ENCODE measurements around the gene SUDS3. TPM values are rescaled to one million over a fixed set of nuclear protein-coding genes. Genes with fewer than 3 reads are reported as not detected.

Gene SUDS3
- total and polyA plus RNA-seq, 4 donors = 6.7 to 22.8 (median 12.3) TPM

DNA sequence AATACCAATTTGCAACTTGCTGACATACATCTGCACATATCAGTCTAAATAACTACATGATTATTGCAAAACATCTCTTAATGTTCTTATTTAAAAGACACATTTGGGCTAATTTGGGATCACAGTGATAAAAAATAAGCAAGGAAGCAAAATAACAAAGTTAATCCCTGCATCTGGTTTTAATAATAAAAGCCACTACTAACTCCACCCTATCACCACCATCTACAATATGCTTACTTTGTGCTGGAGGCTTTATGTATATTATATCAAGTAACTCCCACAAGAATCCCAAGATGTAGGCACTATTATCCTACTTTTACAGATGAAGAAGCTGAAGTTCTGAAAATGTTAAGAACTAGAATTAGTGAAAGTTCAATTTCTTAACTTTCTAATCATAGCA lies 49.4 kb upstream of the SUDS3 start:
- no peak overlapping the region for H3K9ac ChIP-seq (ENCODE audit: low read depth in 1 of 2, low read length in 2 of 2)
- H3K9me3 ChIP-seq (ENCODE audit: control insufficient read depth in 4 of 4, low read length in 3 of 4) = no peaks in the 10 kb centered on the region
- TF ChIP-seq, protein P1, sequence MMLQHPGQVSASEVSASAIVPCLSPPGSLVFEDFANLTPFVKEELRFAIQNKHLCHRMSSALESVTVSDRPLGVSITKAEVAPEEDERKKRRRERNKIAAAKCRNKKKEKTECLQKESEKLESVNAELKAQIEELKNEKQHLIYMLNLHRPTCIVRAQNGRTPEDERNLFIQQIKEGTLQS (IDR thresholded peaks at IDR 0.05) = no peak
- TF ChIP-seq TAF1 (conservative IDR thresholded peaks at IDR 0.05) (no peak), JUND (IDR thresholded peaks at IDR 0.05) (no peak), HNF4G (IDR thresholded peaks at IDR 0.05) (no peak), YY1 (IDR thresholded peaks at IDR 0.05) (no peak), RAD21 (IDR thresholded peaks at IDR 0.05) (no peak), SP1 (IDR thresholded peaks at IDR 0.05) (no peak), GABPA (IDR thresholded peaks at IDR 0.05 in 1 of 2, conservative IDR thresholded peaks at IDR 0.05 in 1 of 2) (no peak), HNF4A (conservative IDR thresholded peaks at IDR 0.05) (no peak)
- TF ChIP-seq, protein P2, sequence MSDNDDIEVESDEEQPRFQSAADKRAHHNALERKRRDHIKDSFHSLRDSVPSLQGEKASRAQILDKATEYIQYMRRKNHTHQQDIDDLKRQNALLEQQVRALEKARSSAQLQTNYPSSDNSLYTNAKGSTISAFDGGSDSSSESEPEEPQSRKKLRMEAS (IDR thresholded peaks at IDR 0.05) = no peak
- TF ChIP-seq, protein P3, sequence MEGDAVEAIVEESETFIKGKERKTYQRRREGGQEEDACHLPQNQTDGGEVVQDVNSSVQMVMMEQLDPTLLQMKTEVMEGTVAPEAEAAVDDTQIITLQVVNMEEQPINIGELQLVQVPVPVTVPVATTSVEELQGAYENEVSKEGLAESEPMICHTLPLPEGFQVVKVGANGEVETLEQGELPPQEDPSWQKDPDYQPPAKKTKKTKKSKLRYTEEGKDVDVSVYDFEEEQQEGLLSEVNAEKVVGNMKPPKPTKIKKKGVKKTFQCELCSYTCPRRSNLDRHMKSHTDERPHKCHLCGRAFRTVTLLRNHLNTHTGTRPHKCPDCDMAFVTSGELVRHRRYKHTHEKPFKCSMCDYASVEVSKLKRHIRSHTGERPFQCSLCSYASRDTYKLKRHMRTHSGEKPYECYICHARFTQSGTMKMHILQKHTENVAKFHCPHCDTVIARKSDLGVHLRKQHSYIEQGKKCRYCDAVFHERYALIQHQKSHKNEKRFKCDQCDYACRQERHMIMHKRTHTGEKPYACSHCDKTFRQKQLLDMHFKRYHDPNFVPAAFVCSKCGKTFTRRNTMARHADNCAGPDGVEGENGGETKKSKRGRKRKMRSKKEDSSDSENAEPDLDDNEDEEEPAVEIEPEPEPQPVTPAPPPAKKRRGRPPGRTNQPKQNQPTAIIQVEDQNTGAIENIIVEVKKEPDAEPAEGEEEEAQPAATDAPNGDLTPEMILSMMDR (IDR thresholded peaks at IDR 0.05; ENCODE audit: low read depth, low read length, missing input control) = no peak
- H3K36me3 ChIP-seq (ENCODE audit: control insufficient read depth in 4 of 4, insufficient read depth in 3 of 4, low read depth in 1 of 4, low read length in 3 of 4) = no peaks in the 10 kb centered on the region
- H3K4me1 ChIP-seq (ENCODE audit: control insufficient read depth in 4 of 4, insufficient read depth in 4 of 4, low read length in 3 of 4) = no peaks in the 10 kb centered on the region
- no peak overlapping the region for H3K27ac ChIP-seq (ENCODE audit: low read depth in 1 of 2, low read length in 2 of 2)
- no peak for DNase-seq (ENCODE audit: low spot score)
- H3K4me3 ChIP-seq (ENCODE audit: low read depth in 1 of 3, low read length in 3 of 3) = no peak overlapping the region
- H3K27me3 ChIP-seq (ENCODE audit: control insufficient read depth in 4 of 4, insufficient read depth in 4 of 4, low read length in 3 of 4) = no peaks in the 10 kb centered on the region

DNA sequence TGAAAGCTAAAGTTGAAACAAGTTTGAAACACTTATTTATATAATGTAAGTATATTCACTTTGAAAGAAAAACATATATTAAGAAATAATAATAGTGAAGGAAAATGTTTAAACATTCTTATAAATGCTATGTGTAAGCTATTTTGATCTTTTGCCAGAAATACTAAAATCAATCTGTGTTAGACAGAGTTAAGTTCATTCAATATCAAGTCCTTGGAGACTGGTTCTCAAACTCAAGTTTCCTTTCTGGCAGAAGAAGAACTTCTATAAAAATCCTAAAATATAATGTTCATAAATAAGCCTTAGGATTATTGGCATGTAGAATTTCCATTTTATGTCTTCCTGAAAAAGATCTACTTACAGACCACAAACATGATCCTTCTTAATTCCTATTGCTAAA lies 49.0 kb upstream of the SUDS3 start:
- Histone ChIP-seq H3K27me3 (ENCODE audit: control insufficient read depth in 4 of 4, insufficient read depth in 4 of 4, low read length in 3 of 4) (no peaks in the 10 kb centered on the region), H3K9ac (ENCODE audit: low read depth in 1 of 2, low read length in 2 of 2) (no peak overlapping the region), H3K36me3 (ENCODE audit: control insufficient read depth in 4 of 4, insufficient read depth in 3 of 4, low read depth in 1 of 4, low read length in 3 of 4) (no peaks in the 10 kb centered on the region), H3K4me3 (ENCODE audit: low read depth in 1 of 3, low read length in 3 of 3) (no peak overlapping the region), H3K27ac (ENCODE audit: low read depth in 1 of 2, low read length in 2 of 2) (no peak overlapping the region), H3K9me3 (ENCODE audit: control insufficient read depth in 4 of 4, low read length in 3 of 4) (no peaks in the 10 kb centered on the region), H3K4me1 (ENCODE audit: control insufficient read depth in 4 of 4, insufficient read depth in 4 of 4, low read length in 3 of 4) (no peaks in the 10 kb centered on the region)
- no peak for DNase-seq (ENCODE audit: low spot score)
- TF ChIP-seq, protein P4, sequence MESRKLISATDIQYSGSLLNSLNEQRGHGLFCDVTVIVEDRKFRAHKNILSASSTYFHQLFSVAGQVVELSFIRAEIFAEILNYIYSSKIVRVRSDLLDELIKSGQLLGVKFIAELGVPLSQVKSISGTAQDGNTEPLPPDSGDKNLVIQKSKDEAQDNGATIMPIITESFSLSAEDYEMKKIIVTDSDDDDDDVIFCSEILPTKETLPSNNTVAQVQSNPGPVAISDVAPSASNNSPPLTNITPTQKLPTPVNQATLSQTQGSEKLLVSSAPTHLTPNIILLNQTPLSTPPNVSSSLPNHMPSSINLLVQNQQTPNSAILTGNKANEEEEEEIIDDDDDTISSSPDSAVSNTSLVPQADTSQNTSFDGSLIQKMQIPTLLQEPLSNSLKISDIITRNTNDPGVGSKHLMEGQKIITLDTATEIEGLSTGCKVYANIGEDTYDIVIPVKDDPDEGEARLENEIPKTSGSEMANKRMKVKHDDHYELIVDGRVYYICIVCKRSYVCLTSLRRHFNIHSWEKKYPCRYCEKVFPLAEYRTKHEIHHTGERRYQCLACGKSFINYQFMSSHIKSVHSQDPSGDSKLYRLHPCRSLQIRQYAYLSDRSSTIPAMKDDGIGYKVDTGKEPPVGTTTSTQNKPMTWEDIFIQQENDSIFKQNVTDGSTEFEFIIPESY (IDR thresholded peaks at IDR 0.05) = no peak
- TF ChIP-seq YY1 (IDR thresholded peaks at IDR 0.05) (no peak), TAF1 (conservative IDR thresholded peaks at IDR 0.05) (no peak), JUND (IDR thresholded peaks at IDR 0.05) (no peak), RXRA (IDR thresholded peaks at IDR 0.05) (no peak), FOXA1 (IDR thresholded peaks at IDR 0.05) (no peak), EGR1 (IDR thresholded peaks at IDR 0.05; ENCODE audit: low read depth in 2 of 2) (no peak), HNF4A (conservative IDR thresholded peaks at IDR 0.05) (no peak), RAD21 (IDR thresholded peaks at IDR 0.05) (no peak), SP1 (IDR thresholded peaks at IDR 0.05) (no peak), NR2F2 (IDR thresholded peaks at IDR 0.05) (no peak), HNF4G (IDR thresholded peaks at IDR 0.05) (no peak), FOXA2 (IDR thresholded peaks at IDR 0.05) (no peak), GABPA (IDR thresholded peaks at IDR 0.05 in 1 of 2, conservative IDR thresholded peaks at IDR 0.05 in 1 of 2) (no peak)
- TF ChIP-seq, protein P1 (IDR thresholded peaks at IDR 0.05) = no peak
- TF ChIP-seq, protein P3 (IDR thresholded peaks at IDR 0.05; ENCODE audit: low read depth, low read length, missing input control) = no peak
- TF ChIP-seq, protein P2 (IDR thresholded peaks at IDR 0.05) = no peak
- TF ChIP-seq, protein P5, sequence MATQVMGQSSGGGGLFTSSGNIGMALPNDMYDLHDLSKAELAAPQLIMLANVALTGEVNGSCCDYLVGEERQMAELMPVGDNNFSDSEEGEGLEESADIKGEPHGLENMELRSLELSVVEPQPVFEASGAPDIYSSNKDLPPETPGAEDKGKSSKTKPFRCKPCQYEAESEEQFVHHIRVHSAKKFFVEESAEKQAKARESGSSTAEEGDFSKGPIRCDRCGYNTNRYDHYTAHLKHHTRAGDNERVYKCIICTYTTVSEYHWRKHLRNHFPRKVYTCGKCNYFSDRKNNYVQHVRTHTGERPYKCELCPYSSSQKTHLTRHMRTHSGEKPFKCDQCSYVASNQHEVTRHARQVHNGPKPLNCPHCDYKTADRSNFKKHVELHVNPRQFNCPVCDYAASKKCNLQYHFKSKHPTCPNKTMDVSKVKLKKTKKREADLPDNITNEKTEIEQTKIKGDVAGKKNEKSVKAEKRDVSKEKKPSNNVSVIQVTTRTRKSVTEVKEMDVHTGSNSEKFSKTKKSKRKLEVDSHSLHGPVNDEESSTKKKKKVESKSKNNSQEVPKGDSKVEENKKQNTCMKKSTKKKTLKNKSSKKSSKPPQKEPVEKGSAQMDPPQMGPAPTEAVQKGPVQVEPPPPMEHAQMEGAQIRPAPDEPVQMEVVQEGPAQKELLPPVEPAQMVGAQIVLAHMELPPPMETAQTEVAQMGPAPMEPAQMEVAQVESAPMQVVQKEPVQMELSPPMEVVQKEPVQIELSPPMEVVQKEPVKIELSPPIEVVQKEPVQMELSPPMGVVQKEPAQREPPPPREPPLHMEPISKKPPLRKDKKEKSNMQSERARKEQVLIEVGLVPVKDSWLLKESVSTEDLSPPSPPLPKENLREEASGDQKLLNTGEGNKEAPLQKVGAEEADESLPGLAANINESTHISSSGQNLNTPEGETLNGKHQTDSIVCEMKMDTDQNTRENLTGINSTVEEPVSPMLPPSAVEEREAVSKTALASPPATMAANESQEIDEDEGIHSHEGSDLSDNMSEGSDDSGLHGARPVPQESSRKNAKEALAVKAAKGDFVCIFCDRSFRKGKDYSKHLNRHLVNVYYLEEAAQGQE (IDR thresholded peaks at IDR 0.05) = no peak
